ENCODE measurements around the gene SFRP5.

The SFRP5 gene, protein sequence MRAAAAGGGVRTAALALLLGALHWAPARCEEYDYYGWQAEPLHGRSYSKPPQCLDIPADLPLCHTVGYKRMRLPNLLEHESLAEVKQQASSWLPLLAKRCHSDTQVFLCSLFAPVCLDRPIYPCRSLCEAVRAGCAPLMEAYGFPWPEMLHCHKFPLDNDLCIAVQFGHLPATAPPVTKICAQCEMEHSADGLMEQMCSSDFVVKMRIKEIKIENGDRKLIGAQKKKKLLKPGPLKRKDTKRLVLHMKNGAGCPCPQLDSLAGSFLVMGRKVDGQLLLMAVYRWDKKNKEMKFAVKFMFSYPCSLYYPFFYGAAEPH

DNA sequence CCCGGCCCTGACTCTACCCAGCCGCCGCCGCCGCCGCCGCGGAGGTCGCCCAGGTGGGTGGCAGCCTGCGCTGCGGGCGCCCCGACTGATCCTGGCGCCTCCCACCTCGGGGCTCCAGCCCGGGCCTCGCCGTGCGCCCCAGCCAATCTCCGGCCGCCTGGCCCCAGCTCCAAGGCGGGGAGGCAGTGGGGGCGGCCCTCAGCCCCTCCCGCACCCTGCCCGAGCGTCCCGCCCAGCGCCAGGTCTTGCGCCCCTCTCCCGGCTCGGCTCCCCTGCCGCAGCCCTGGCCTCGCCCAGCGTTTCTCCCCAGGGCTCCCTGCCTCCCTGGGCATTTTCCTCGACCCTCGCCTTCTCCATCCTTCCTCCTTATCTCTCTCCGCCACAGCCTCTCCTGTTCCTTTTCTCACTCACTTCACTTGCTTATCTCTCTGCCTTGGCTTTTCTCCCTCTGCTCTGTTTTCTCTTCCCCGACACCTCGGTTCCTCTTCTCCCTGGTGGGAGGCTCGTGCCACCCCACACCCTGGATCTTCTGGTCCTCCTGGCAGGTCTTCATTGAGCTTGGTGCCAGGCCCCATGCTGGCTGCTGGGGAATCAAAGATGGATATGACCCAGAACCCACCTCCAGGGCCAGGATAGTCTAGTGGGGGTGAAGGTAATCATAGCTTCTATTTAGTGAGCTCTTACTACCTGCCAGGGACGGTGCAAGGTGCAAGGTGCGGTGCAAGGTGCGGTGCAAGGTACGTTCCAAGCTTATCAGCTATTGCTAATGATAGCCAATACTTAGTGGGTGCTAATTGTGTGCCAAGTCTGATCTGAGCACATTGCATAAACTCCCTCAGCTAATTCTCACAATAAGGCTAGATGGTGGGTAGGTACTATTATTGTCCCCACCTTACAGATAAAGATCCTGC, at the start of gene SFRP5:
TSS of gene SFRP5 (minus strand) at position 87 of the 911 bp plus-strand sequence. CDS start 166 bp downstream, outside the sequence.
- DNase-seq, result no peak

DNA sequence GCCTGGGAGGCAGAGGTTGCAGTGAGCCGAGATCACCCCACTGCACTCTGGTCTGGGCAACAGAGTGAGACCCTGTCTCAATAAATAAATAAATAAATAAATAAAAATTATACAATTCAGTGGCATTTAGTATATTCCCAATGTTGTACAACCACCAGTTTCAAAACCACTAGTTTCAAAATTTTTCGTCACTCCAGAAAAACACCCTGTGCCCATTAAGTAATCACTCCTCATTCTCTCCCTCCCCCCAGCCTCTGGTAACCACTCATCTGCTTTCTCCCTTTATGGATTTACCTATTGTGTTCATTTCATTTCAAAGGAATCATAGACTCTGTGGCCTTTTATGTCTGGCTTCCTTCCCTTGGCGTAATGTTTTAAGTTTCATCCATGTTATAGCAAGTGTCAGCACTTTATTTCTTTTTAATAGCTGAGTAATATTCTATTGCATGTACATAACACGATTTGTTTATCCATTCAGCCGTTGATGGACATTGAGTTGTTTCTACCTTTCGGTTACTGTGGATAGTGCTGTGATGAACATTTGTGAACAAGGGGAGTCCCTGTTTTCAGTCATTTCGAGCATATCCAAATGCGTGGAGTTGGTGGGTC, 48.4 kb upstream of the SFRP5 start:
- DNase-seq, result no peak

DNA sequence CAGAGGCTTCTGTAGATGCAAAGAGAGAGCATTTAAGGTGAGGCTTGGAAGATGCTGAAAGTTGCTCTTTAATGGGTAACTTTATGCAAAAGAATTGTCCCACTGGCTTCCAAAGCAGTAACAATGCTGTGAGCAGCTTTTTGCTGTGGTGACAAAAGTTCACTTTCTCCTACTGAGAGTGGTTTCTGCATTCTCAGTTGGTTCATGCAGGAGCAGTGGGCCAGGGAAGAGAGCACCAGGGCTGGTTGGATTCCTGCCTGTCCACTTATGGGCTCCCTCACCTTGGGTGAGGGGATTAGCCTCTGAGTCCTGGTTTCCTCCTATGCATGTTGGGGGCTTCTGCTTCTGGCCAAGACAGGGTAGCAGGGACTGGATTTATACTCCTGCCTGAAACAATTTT, 46.8 kb upstream of the SFRP5 start:
- no peak for DNase-seq

DNA sequence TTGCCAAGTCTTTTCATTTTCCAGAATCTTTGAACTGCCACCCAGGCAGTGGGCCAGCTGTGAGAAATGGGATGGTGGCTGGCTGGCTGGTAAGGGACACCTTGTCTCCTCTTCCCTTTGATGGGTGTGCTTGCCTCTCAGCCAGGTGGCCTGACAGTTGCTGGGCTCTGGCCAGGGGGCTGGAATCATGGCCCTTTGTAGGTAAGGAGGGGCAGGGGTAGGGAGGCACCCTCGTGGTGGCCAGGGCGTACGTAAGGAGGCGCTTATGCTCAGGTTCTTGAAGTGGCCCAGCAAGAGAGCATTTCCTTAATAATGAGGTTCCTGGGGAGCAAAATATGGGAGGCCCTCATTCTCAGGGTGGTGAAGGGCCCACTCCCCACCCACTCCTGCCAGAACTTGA, 44.8 kb upstream of the SFRP5 start:
- no peak for DNase-seq

DNA sequence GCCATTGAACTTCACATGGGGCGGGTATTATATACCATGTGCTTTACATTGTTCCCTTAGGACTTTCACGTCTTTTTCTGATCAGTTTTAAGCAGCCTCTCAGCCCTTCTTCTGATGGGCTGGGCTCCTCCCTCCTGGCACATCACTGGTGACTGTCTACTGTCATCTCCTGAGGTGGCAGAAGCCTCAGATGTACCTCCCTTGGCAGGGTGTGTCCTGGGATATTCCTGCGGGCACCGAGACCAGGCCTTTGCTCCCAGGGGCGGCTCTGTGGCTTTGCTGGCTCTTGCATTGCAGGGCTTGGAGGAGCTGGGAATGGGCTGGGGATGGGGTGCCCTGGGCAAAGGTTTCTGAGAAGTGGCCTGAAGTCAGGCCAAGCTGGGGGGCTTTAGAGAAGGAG, 43.2 kb upstream of the SFRP5 start:
- no peak for DNase-seq

DNA sequence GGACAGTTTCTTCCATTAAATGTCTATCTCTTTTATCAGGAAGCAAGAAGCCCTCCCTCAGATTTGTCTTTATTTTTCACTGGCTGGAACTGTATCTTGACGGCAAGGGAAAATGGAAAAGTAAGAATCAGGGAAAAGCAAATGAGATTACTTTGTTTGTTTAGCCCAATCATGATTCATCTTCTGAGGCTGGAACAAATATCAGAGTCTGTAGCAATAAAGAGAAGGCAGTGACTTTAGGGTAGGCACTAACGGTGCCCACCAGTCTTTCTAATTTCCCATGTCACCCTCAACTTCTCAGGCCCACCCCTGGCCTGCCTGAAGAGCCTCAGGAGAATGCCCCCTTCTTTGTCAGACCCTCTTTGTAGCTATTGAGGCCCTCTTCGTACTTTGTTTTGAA, 41.5 kb upstream of the SFRP5 start:
- DNase-seq, result no peak

DNA sequence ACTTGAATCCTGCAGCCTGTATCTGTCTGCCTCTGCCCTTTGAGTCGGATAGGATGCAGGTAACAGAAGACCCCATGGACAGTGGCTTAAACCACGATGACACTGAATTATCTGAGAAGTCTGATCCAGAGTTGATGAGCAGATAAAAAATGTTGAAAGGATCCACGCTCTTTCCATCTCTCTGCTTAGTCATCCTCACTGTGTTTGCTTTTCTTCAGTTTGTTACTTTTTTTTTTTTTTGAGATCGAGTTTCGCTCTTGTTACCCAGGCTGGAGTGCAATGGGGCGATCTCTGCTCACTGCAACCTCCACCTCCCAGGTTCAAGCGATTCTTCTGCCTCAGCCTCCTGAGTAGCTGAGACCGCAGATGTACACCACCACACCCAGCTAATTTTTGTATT, 40.9 kb upstream of the SFRP5 start:
- DNase-seq, result no peak

DNA sequence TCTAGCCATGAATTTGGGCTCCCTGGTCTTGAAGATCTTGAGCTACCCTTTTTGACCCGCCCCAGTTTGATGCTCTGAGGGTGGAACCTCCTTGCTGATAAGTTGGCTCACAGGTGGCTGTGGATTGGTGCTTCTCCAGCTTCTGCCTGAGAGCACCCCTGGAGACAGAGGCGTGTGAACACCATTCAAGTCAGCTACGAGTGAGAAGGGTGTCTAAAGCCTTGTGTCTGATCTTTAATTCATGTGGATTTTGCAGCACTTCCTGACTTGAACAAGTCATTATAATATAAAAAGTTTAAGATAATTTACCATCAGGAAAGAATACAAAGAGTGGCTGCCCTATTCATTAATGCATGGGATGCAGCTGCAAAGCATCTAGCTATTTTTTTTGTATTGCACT, 40.2 kb upstream of the SFRP5 start:
- no peak for DNase-seq

DNA sequence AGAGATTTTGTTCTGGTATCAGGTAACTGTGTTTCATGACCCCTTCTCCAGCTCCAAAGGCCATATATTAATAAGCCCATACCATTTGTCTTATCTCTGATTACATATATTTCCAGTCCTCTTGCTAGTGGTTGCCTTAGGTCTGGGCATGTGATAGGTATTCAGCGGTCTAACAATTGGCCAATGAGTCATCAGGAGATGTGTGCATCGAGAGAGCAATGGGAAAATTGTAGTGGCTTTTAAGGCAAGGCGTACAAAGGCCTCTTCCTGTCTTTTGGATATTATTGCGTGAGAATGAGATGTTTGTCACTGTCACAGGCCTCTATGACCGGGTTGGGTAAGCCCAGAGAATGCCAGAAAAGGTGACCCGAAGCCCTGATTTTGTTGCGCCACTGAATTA, 38.6 kb upstream of the SFRP5 start:
- no peak for DNase-seq

DNA sequence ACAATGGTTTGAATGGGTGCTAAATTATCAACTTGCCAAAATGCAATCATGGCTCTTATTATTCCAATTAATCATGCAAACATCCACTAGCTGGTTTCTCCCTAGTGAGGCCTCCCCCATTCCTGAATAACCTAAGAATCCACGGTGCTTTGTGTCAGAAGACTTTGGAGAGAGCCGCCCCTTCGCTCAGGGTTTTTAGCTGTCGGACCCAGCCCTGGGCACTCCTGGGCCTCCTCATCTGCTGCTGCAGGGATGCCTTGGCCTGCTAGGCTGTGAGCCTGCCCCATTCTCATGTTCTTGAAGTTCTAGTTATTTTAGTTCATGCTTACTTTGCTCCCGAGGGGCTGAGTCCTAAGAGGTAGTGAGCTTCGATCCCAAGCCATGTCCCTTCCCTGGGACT, 34.1 kb upstream of the SFRP5 start:
- no peak for DNase-seq

DNA sequence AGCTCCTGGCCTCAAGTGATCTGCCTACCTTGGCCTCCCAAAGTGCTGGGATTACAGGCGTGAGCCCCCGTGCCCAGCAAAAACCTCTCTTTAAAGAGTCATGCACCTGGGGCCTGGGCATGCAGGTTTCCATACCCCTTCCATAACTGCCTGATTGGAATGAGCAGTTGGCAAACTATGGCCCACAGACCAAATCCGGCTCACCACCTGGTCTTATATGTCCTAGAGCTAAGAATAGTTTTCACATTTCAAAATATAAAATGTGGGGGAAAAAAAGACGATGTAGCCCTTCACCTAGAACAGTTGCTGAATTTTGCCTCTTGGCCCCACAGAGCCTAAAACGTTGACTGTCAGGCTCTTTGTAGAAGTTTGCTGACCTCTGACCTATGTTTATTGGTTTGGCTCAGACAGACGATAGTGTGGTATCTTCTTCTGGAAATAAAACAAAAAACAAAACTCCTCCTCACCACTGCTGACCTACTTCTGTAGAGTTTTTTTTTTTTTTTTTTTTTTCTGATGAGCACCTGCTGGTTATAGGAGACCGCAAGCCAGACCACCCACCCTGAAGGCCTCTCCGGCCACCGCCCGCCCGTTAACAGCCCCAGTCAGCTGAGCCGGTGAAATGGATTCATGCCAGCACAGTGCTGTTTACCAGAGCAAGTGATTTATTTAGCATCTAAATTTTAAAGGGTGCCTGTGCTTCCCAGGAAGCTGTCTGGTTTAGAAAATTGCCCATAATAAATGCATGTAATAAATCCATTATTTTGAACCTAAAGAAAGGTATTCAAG, 33.5 kb upstream of the SFRP5 start:
- DNase-seq, result no peak

DNA sequence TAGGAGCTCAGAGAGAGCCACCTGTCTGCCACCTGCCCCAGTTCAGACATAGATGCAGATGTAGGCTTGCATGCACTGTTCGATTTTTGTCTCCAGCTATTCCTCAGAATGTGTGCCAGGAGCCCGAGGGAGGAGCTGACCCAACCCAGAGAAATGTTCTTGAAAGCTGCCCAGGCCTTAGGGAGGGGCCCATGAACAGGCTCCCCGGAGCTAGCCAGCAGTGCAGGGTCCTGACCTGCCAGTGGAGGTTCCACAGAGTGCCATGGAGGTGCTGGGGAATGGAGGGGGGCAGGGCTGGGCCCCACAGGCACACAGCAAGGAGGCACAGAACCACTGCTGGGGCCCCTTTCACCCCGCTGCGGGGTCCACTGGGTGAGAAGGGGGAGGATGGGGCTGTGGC, 29.6 kb upstream of the SFRP5 start:
- DNase-seq, result no peak

DNA sequence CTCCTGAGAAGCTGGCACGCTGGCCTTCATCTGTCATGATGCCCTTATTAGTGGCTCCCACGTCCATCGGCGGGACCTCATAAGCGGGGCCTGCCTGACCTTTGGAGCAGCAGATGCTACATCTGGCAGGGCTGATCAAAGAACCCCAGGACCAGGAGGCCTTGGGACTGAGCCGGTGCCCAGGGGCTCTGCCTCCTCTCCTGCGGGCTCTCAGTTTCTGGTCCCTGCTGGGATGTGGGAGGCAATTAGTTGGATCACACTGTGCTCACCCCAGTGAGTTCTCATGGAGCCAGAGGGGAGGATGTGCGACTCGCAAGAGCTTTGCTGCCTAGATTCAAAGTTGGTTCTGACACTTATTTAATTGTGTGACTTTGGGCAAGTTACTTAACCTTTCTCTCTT, 28.7 kb upstream of the SFRP5 start:
- no peak for DNase-seq

DNA sequence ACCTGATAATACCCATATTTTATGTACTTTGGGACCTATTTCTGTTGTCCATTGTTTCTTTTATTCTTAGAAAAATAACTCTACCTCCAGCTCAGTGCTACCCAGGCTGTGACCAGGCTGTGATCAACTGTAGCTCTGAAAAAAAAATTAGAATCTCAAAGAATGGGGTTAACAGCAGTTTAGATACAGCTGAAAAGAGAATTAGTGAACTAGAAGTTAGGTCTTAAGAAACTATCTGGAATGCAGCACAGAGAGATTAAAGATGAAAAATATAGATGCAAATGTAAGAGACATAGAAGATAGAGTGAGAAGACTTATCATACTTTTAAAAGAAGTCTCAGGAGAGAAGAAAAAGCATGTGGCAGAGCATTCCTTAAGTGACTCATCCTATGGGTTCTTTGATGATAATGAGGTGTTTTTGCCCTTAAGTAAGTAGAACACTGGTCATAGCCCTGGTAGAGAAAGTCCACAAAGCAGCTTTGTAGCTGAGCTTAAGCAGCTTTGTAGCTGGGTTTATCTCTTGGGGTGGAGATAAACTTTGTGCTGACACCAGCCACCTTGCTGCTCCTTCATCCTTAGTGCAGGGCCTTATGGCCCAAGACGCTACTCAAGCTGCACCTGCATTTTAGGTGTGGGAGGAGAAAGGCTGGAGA, 27.3 kb upstream of the SFRP5 start:
- DNase-seq, result no peak

DNA sequence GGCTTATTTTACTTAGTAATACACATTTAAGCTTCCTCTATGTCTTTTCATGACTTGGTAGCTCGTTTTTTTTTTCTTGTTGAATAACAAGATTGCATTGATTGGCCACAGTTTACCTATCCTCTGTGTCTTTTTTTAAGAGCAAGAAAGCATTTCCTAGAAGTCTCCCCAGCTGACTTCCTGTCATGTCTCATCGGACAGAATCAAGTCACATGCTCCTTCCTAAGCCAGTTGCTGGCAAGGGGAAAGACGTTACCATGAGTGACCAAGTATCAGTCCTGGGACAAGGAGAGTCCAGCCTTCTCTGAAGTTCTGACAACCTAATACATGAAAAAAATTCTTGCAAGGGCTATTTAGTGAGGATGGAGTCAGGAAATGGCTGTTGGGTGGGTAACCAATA, 24.9 kb upstream of the SFRP5 start:
- DNase-seq, result no peak

DNA sequence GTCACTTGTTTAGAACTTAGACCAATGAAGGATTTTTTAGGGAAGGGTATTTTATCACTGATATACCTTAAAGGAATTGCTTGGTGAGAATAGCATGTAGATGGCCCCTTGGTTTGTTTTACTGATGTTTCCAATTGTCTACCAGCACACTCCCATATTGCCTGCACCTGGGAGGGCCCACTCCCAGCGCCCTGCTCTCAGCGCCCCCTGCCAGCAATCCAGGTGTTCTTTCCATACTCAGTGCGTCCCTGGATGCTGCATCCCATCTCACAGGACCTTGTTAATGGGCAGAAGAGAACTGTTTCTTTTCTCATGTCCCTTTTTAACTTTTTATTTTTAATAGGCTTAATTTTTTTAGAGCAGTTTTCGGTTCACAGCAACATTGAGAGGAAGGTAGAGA, 24.1 kb upstream of the SFRP5 start:
- DNase-seq, result no peak

DNA sequence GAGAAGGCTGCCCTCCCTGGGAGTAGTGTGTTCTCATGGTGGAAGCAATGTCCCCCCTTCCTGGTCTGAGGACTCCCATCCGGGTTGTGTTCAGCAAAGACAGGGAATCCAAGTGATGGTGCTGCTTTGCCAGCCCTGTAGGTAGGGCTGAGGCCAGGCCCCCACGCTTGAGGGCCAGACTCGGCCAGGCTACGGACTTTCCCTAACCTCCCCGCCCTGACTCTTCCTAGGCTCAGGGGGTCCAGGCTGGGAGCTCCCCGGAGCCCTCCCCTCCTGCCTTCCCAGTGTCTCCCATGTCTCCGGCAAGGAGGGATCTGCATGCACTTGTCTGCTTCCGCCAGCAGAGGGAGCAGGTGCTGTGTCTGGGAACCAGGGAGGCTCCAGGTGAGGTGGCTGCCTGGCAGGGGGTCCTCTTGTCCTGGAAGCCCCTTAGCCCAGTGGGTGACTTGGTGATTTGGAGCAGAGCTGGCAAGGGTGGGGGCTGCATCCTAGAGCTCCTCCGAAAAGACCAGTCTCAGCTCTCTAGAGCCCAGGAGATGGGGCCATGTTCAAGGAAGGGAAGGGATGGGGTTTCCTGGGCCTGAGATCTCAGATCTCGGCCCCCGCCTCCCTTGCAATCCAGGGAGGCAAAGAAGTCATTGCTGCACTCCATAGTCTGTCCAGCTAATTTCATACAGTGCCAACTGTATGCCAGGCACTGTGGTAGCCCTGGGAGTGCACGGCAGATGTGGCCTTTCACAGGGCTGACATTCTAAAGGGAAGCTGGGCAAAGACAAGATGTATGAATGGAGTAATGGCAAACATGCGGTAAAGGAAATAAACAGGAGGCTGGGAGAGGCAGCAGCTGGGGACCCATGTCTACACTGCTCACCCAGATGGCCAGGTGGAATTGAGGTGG, 20.3 kb upstream of the SFRP5 start:
- peak; percentile 55 for DNase-seq

DNA sequence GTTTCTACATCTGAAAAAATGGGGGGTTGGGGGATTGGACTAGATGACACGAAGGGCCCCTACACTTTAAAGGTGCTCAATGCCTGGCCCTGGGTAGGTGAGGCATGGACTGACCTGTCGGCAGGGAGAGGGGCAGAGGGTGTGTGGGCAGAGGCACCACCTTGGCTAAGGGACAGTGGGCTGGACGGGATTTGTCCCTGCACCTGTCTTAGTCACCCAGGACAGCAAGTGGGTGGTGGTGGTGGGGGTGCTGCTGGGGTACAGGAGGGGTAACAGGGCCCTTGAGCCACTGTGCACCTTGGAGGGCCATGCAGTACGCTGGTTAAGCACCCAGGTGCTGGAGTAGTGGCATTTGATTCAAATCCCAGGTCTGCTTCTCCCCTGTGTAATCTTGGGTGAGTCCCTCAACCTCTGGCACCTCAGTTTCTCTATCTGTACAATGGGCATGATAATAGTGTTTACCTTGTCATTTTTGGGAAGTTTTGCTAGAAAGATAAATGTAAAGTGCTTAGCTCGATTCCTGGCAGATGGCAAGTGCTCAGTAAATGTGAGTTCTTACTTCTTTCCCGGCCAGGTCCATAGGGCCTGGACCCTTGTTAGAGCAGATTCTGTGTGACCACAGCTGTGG, 18.1 kb upstream of the SFRP5 start:
- DNase-seq, result no peak

DNA sequence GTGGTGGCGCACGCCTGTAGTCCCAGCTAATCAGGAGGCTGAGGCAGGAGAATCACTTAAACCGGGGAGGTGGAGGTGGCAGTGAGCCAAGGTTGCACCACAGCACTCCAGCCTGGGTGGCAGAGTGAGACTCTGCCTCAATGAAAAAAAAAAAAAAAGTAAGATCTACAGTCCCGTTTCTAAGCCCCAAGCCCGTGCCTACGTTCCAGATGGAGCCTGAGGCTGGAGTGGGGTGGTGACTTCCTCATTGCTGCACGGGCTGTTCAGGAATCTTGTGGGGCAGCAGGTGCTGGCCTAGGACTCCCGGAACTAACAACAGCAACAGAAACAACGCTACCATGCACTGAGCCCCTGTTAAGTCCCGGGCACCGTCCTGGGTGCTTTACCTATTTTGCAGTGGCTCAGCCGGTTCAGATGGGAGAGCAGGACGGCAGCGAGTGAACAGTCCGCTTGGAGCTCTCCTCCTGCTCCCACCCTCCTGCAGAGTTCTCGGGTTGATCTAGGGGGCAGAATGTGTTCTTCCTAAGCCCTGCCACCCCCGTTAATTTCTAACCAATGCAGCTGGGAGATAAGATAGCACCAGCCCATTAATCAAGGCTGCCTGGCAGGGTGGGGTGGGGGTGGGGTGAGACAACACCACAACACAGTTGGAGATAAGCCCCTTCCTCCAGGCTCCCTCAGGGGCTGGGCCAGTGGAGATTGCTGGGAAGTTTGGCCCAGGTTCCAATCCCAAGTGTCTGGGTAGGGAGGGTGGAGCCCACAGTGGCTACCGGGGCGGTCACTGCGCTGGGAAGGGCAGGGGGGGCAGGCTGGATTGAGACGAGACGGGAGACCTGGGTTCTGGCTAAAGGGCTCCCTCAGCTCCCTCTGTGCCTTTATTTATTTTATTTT, 17.0 kb upstream of the SFRP5 start:
- no peak for DNase-seq

DNA sequence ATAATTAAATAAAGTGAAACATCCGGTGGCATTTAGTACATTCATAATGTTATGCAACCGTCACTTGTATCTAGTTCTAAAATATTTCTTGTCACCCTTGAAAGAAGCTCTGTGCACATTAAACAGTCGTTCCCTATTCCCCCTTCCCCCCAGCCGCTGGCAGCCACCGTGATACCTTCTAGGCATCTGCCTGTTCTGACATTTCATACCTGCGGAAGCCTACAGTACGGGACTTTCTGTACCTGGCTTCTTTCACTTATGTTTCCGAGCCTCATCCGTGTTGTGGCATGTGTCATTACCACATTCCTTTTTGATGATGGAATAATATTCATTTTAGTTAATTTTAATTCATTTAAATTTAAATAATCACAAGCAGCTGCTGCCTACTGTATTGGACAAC, 13.9 kb upstream of the SFRP5 start:
- no peak for DNase-seq

Data from activated CD4-positive, alpha-beta T cell treated with anti-CD3 and anti-CD28 coated beads for 1 hour (primary cell).